ENCODE results near the gene SMIM14. TPM values are rescaled to one million over a fixed set of nuclear protein-coding genes. Genes with fewer than 3 reads are reported as not detected.
"Not testable (repeated sequence)": the region's sequence is repeated elsewhere in the genome, so short reads cannot be mapped to it uniquely, and the experiment has no call there.

SMIM14 gene
- polyA plus RNA-seq, 6 donors from 2014 or later: 236 to 487 (median 451) TPM

GRCh38 chr4:39518484-39518883 is 120.2 kb downstream of the SMIM14 start:
- H3K27me3 Mint-ChIP-seq: no peaks in the 10 kb centered on the region
- H3K36me3 Mint-ChIP-seq: no peaks in the 10 kb centered on the region
- H3K4me1 Mint-ChIP-seq: peaks cover 0 to 2% (median 0%) of the 10 kb centered on the region in 3 donors
- H3K27ac Mint-ChIP-seq: no peak overlapping the region
- DNase-seq: no peak
- no peaks in the 10 kb centered on the region for H3K9me3 Mint-ChIP-seq
- H3K4me3 Mint-ChIP-seq: no peak overlapping the region
- no peak for ATAC-seq (ENCODE audit: low read depth in 2 of 2)

- H3K4me1 Mint-ChIP-seq: no peaks in the 10 kb centered on the region
- no peaks in the 10 kb centered on the region for H3K27me3 Mint-ChIP-seq
- ATAC-seq (ENCODE audit: low read depth in 2 of 2): no peak
- H3K9me3 Mint-ChIP-seq: no peaks in the 10 kb centered on the region
- no peak overlapping the region for H3K4me3 Mint-ChIP-seq
- no peaks in the 10 kb centered on the region for H3K36me3 Mint-ChIP-seq
- DNase-seq: no peak
- H3K27ac Mint-ChIP-seq: peak overlapping the region in 1 of 6 donors; percentile 4
These were observed 122.2 kb downstream of the SMIM14 start for GRCh38 chr4:39516407-39516966.

GRCh38 chr4:39515669-39516401 is 122.8 kb downstream of the SMIM14 start:
- not testable (repeated sequence) for H3K4me1 Mint-ChIP-seq; DNase-seq; H3K4me3 Mint-ChIP-seq; ATAC-seq (ENCODE audit: low read depth in 2 of 2); H3K36me3 Mint-ChIP-seq; H3K27me3 Mint-ChIP-seq; H3K9me3 Mint-ChIP-seq
- H3K27ac Mint-ChIP-seq: peak overlapping the region in 1 of 6 donors; percentile 27

GRCh38 chr4:39514888-39515401 is 123.7 kb downstream of the SMIM14 start:
- no peak overlapping the region for H3K27ac Mint-ChIP-seq
- no peaks in the 10 kb centered on the region for H3K9me3 Mint-ChIP-seq
- no peaks in the 10 kb centered on the region for H3K27me3 Mint-ChIP-seq
- ATAC-seq (ENCODE audit: low read depth in 2 of 2) (no peak), DNase-seq (no peak)
- H3K36me3 Mint-ChIP-seq: peaks cover 0 to 1% of the 10 kb centered on the region in 2 donors
- no peaks in the 10 kb centered on the region for H3K4me1 Mint-ChIP-seq
- H3K4me3 Mint-ChIP-seq: no peak overlapping the region

- ATAC-seq (ENCODE audit: low read depth in 2 of 2); H3K27me3 Mint-ChIP-seq; H3K4me3 Mint-ChIP-seq; DNase-seq; H3K9me3 Mint-ChIP-seq; H3K4me1 Mint-ChIP-seq; H3K36me3 Mint-ChIP-seq; H3K27ac Mint-ChIP-seq: not testable (repeated sequence)
These were observed 124.4 kb downstream of the SMIM14 start for GRCh38 chr4:39514266-39514665.

- no peaks in the 10 kb centered on the region for H3K27me3 Mint-ChIP-seq
- H3K36me3 Mint-ChIP-seq: peaks cover 0 to 6% of the 10 kb centered on the region in 2 donors
- DNase-seq: no peak
- H3K27ac Mint-ChIP-seq: peak overlapping the region in 1 of 6 donors; percentile 66
- ATAC-seq (ENCODE audit: low read depth in 2 of 2): no peak
- H3K4me3 Mint-ChIP-seq: no peak overlapping the region
- H3K4me1 Mint-ChIP-seq: no peaks in the 10 kb centered on the region
- no peaks in the 10 kb centered on the region for H3K9me3 Mint-ChIP-seq
These were observed 128.2 kb downstream of the SMIM14 start for GRCh38 chr4:39510348-39510929.

GRCh38 chr4:39505581-39505980 is 133.1 kb downstream of the SMIM14 start:
- H3K27ac Mint-ChIP-seq: no peak overlapping the region
- H3K4me3 Mint-ChIP-seq: no peak overlapping the region
- H3K36me3 Mint-ChIP-seq: peaks cover 9 to 13% of the 10 kb centered on the region in 2 donors
- no peaks in the 10 kb centered on the region for H3K4me1 Mint-ChIP-seq
- no peak for ATAC-seq (ENCODE audit: low read depth in 2 of 2)
- no peaks in the 10 kb centered on the region for H3K27me3 Mint-ChIP-seq
- DNase-seq: no peak
- no peaks in the 10 kb centered on the region for H3K9me3 Mint-ChIP-seq

GRCh38 chr4:39504538-39504937 is 134.1 kb downstream of the SMIM14 start:
- ATAC-seq (ENCODE audit: low read depth in 2 of 2) (no peak), DNase-seq (no peak)
- peaks cover 13 to 15% of the 10 kb centered on the region in 2 donors for H3K36me3 Mint-ChIP-seq
- H3K4me1 Mint-ChIP-seq: no peaks in the 10 kb centered on the region
- H3K27me3 Mint-ChIP-seq: no peaks in the 10 kb centered on the region
- no peak overlapping the region for H3K4me3 Mint-ChIP-seq
- no peaks in the 10 kb centered on the region for H3K9me3 Mint-ChIP-seq
- no peak overlapping the region for H3K27ac Mint-ChIP-seq

GRCh38 chr4:39502664-39503035 is 136.0 kb downstream of the SMIM14 start:
- not testable (repeated sequence) for ATAC-seq (ENCODE audit: low read depth in 2 of 2); DNase-seq; H3K27ac Mint-ChIP-seq; H3K27me3 Mint-ChIP-seq; H3K4me1 Mint-ChIP-seq; H3K9me3 Mint-ChIP-seq; H3K4me3 Mint-ChIP-seq
- peaks cover 15 to 19% of the 10 kb centered on the region in 2 donors for H3K36me3 Mint-ChIP-seq

- no peaks in the 10 kb centered on the region for H3K4me1 Mint-ChIP-seq
- peaks cover 15 to 19% of the 10 kb centered on the region in 2 donors for H3K36me3 Mint-ChIP-seq
- DNase-seq (no peak), ATAC-seq (ENCODE audit: low read depth in 2 of 2) (no peak)
- no peaks in the 10 kb centered on the region for H3K27me3 Mint-ChIP-seq
- no peak overlapping the region for H3K4me3 Mint-ChIP-seq
- H3K27ac Mint-ChIP-seq: no peak overlapping the region
- no peaks in the 10 kb centered on the region for H3K9me3 Mint-ChIP-seq
These were observed 136.5 kb downstream of the SMIM14 start for GRCh38 chr4:39502019-39502663.

- ATAC-seq (ENCODE audit: low read depth in 2 of 2) (no peak), DNase-seq (no peak)
- no peak overlapping the region for H3K4me3 Mint-ChIP-seq
- no peak overlapping the region for H3K27ac Mint-ChIP-seq
- peaks cover 15 to 17% of the 10 kb centered on the region in 2 donors for H3K36me3 Mint-ChIP-seq
- no peaks in the 10 kb centered on the region for H3K9me3 Mint-ChIP-seq
- H3K27me3 Mint-ChIP-seq: no peaks in the 10 kb centered on the region
- H3K4me1 Mint-ChIP-seq: no peaks in the 10 kb centered on the region
These were observed 140.0 kb downstream of the SMIM14 start for GRCh38 chr4:39498727-39499020.

- Mint-ChIP-seq H3K9me3 (no peaks in the 10 kb centered on the region), H3K4me1 (no peaks in the 10 kb centered on the region), H3K27ac (no peak overlapping the region), H3K36me3 (peaks cover 12 to 15% of the 10 kb centered on the region in 2 donors), H3K4me3 (no peak overlapping the region), H3K27me3 (no peaks in the 10 kb centered on the region)
- no peak for DNase-seq
- no peak for ATAC-seq (ENCODE audit: low read depth in 2 of 2)
These were observed 140.5 kb downstream of the SMIM14 start for GRCh38 chr4:39497909-39498726.
